Hepatic stellate cell (primary cell): ENCODE results near the gene FGFR2.

Experiments used
- DNase-seq: peaks from one replicate; pipeline ENCODE4 v3.0.0; 2011; ENCODE audit warnings: low spot score

The FGFR2 gene

GRCh38 chr10:121452581-121452980 lies 145.7 kb downstream of the FGFR2 start:
- DNase-seq, result no peak

GRCh38 chr10:121450247-121450646 lies 148.0 kb downstream of the FGFR2 start:
- no peak for DNase-seq

- no peak for DNase-seq
Measured at GRCh38 chr10:121449482-121449924, 148.7 kb downstream of the FGFR2 start.

GRCh38 chr10:121448766-121449421 lies 149.3 kb downstream of the FGFR2 start:
- DNase-seq, result no peak

- no peak for DNase-seq
Measured at GRCh38 chr10:121444520-121445165, 153.6 kb downstream of the FGFR2 start.

GRCh38 chr10:121442086-121442935 lies 155.9 kb downstream of the FGFR2 start:
- DNase-seq, result no peak

GRCh38 chr10:121440461-121440860 lies 157.8 kb downstream of the FGFR2 start:
- no peak for DNase-seq

- no peak for DNase-seq
Measured at GRCh38 chr10:121438333-121438732, 159.9 kb downstream of the FGFR2 start.

GRCh38 chr10:121437596-121437995 lies 160.6 kb downstream of the FGFR2 start:
- DNase-seq, result no peak

- DNase-seq, result no peak
Measured at GRCh38 chr10:121436630-121437341, 161.5 kb downstream of the FGFR2 start.

GRCh38 chr10:121436281-121436629 lies 162.0 kb downstream of the FGFR2 start:
- no peak for DNase-seq

- no peak for DNase-seq
Measured at GRCh38 chr10:121435099-121435875, 163.0 kb downstream of the FGFR2 start.

- DNase-seq, result no peak
Measured at GRCh38 chr10:121433965-121434364, 164.3 kb downstream of the FGFR2 start.

- DNase-seq, result no peak
Measured at GRCh38 chr10:121428867-121429266, 169.4 kb downstream of the FGFR2 start.
